Left lung (tissue), 10 donors: ENCODE results near the gene RARS2. TPM values are rescaled to one million over a fixed set of nuclear protein-coding genes. Genes with fewer than 3 reads are reported as not detected.

Experiments used
- ATAC-seq: fragments of 200-7000 bp; cut with Tn5 transposase; one replicate; pipeline ENCODE4 v1.9.1; 2020; ENCODE audit warnings: moderate library complexity
- DNase-seq, 4 donors: peaks; one replicate each; pipeline ENCODE4 v3.0.0-alpha.2; 2013 to 2020
- H3K27ac ChIP-seq, 2 donors: fragments of 200-600 bp; sonication (generic) in 1 of 2; one replicate each; pipeline versions ENCODE4 v1.5.0 to v1.8.0; 2020 to 2021
- H3K27me3 ChIP-seq, 2 donors: fragments of 200-600 bp; sonication (generic) in 1 of 2; one replicate each; pipeline versions ENCODE4 v1.5.0 to v1.8.0; 2020 to 2021
- H3K36me3 ChIP-seq, 2 donors: fragments of 200-600 bp; sonication (generic) in 1 of 2; one replicate each; pipeline versions ENCODE4 v1.5.0 to v1.8.0; 2020 to 2021
- H3K4me1 ChIP-seq, 2 donors: fragments of 200-600 bp; one replicate each; pipeline ENCODE4 v1.8.0; 2021
- H3K4me3 ChIP-seq, 2 donors: fragments of 200-600 bp; sonication (generic) in 1 of 2; one replicate each; pipeline versions ENCODE4 v1.5.0 to v1.8.0; 2020 to 2021; ENCODE audit warnings: mild to moderate bottlenecking in 1 of 2
- H3K9me3 ChIP-seq, 2 donors: fragments of 200-600 bp; sonication (generic) in 1 of 2; one replicate each; pipeline versions ENCODE4 v1.5.0 to v1.8.0; 2020 to 2021
- CTCF ChIP-seq, 2 donors: fragments of 200-600 bp; sonication (generic) in 1 of 2; IDR thresholded peaks; one replicate each; pipeline versions ENCODE4 v1.5.0 to v1.8.0; 2021; ENCODE audit warnings: antibody characterized with exemption in 2 of 2
- intact Hi-C, 2 donors: fragments of 100-400 bp; cut with DNase I; formaldehyde crosslinking; loops; one replicate each; pipeline versions ENCODE4 v1.11.2 to v1.14.2; 2022
- polyA plus RNA-seq, 6 donors: library from polyadenylated mRNA; unstranded; fragments of 120-200 nt; gene quantifications; one replicate each; pipeline ENCODE4 v1.2.1, GENCODE V29; 2013; ENCODE audit not compliant: insufficient read length in 6 of 6
- total RNA-seq, 2 donors: library from RNA; stranded (reverse); fragmentation: NEBNext Ultra II Directional; extraction: Animal tissue kit (Norgen Biotek cat#: 25700); gene quantifications; one replicate each; pipeline ENCODE4 v1.2.1, GENCODE V29; 2021
- donor health status: DM: no; HTN: yes; CAD: no.
- donor health status: DM: no; HTN: no; CAD: no.

RARS2 gene
- total and polyA plus RNA-seq, 8 donors: 31.1 to 71.7 (median 69.4) TPM

- Histone ChIP-seq H3K9me3 (peaks cover 0 to 4% of the 10 kb centered on the region in 2 donors), H3K4me1 (no peaks in the 10 kb centered on the region)
Observed at GRCh38 chr6:87544474-87544735, 45.4 kb downstream of the RARS2 start.

GRCh38 chr6:87543696-87544473 is 45.9 kb downstream of the RARS2 start:
- no peak overlapping the region for H3K27ac ChIP-seq
- no peaks in the 10 kb centered on the region for H3K27me3 ChIP-seq
- no peak overlapping the region for H3K4me3 ChIP-seq
- H3K4me1 ChIP-seq: no peaks in the 10 kb centered on the region
- H3K9me3 ChIP-seq: peaks cover 0 to 4% of the 10 kb centered on the region in 2 donors
- TF ChIP-seq CTCF (IDR thresholded peaks at IDR 0.05): no peak
- H3K36me3 ChIP-seq: peaks cover 0 to 66% of the 10 kb centered on the region in 2 donors
- ATAC-seq (no peak), DNase-seq (no peak)
- intact Hi-C loops: no loop called here

More at GRCh38 chr6:87544474-87544735, 45.4 kb downstream of the RARS2 start:
- Histone ChIP-seq H3K4me3 (no peak overlapping the region), H3K27me3 (no peaks in the 10 kb centered on the region), H3K27ac (no peak overlapping the region), H3K36me3 (peaks cover 0 to 66% of the 10 kb centered on the region in 2 donors)
- DNase-seq (no peak), ATAC-seq (no peak)
- intact Hi-C loops: no loop called here
- no peak for TF ChIP-seq CTCF (IDR thresholded peaks at IDR 0.05)

- no peaks in the 10 kb centered on the region for H3K4me1 ChIP-seq
- no peak overlapping the region for H3K27ac ChIP-seq
- no peak for ATAC-seq
- H3K4me3 ChIP-seq: no peak overlapping the region
- DNase-seq: no peak
- peaks cover 0 to 4% of the 10 kb centered on the region in 2 donors for H3K9me3 ChIP-seq
- no peak for TF ChIP-seq CTCF (IDR thresholded peaks at IDR 0.05)
- intact Hi-C loops: no loop called here
- H3K36me3 ChIP-seq: peaks cover 0 to 62% of the 10 kb centered on the region in 2 donors
- H3K27me3 ChIP-seq: no peaks in the 10 kb centered on the region
Observed at GRCh38 chr6:87541744-87542143, 48.0 kb downstream of the RARS2 start.

- H3K27me3 ChIP-seq: no peaks in the 10 kb centered on the region
- H3K4me3 ChIP-seq: no peak overlapping the region
- TF ChIP-seq CTCF (IDR thresholded peaks at IDR 0.05): no peak
- H3K4me1 ChIP-seq: no peaks in the 10 kb centered on the region
- intact Hi-C loops: no loop called here
- ATAC-seq (no peak), DNase-seq (no peak)
- H3K9me3 ChIP-seq: peaks cover 0 to 4% of the 10 kb centered on the region in 2 donors
- peaks cover 0 to 62% of the 10 kb centered on the region in 2 donors for H3K36me3 ChIP-seq
- peak overlapping the region; percentile 27 to 53 for H3K27ac ChIP-seq
Observed at GRCh38 chr6:87541041-87541440, 48.7 kb downstream of the RARS2 start.

GRCh38 chr6:87540539-87540938 is 49.2 kb downstream of the RARS2 start:
- intact Hi-C loops: no loop called here
- ATAC-seq: peak; percentile 46
- Histone ChIP-seq H3K27ac (peak overlapping the region in 1 of 2 donors; percentile 53), H3K4me1 (no peaks in the 10 kb centered on the region), H3K36me3 (peaks cover 0 to 62% of the 10 kb centered on the region in 2 donors), H3K9me3 (peaks cover 0 to 4% of the 10 kb centered on the region in 2 donors), H3K27me3 (no peaks in the 10 kb centered on the region), H3K4me3 (no peak overlapping the region)
- TF ChIP-seq CTCF (IDR thresholded peaks at IDR 0.05): no peak
- DNase-seq: peak in 2 of 4 donors; percentile 5 to 13
